Smooth muscle cell (in vitro differentiated cells): ENCODE results near the gene KCNE4. TPM values are rescaled to one million over a fixed set of nuclear protein-coding genes. Genes with fewer than 3 reads are reported as not detected.
A peak's percentile ranks its signal among the peaks of the same experiment; 100 is the strongest.

Source experiments
- DNase-seq: peaks from one replicate; lab custom pipeline; 2025; ENCODE audit not compliant: unreplicated experiment; lab: John Stamatoyannopoulos, UW
- H2AFZ ChIP-seq: fragments of 200-600 bp; sonication (generic); 2 replicates; pipeline ENCODE4 v1.6.0; 2016; ENCODE audit warnings: antibody characterized with exemption, low read depth, mild to moderate bottlenecking
- H3F3A ChIP-seq: fragments of 200-600 bp; sonication (generic); 2 replicates; pipeline ENCODE4 v1.6.0; 2017; ENCODE audit warnings: antibody characterized with exemption, low read depth
- H3K27ac ChIP-seq: fragments of 200-600 bp; sonication (generic); 2 replicates; pipeline ENCODE4 v1.5.1; 2016; ENCODE audit warnings: low read depth, mild to moderate bottlenecking
- H3K27me3 ChIP-seq: fragments of 200-600 bp; sonication (generic); 2 replicates; pipeline ENCODE4 v1.6.1; 2016; ENCODE audit warnings: low read depth, mild to moderate bottlenecking
- H3K36me3 ChIP-seq: fragments of 200-600 bp; sonication (generic); 2 replicates; pipeline ENCODE4 v1.5.1; 2016; ENCODE audit warnings: low read depth
- H3K4me1 ChIP-seq: fragments of 200-600 bp; sonication (generic); 2 replicates; pipeline ENCODE4 v1.5.1; 2016; ENCODE audit warnings: low read depth
- H3K4me2 ChIP-seq: fragments of 200-600 bp; sonication (generic); 2 replicates; pipeline ENCODE4 v1.6.0; 2016; ENCODE audit warnings: mild to moderate bottlenecking
- H3K4me3 ChIP-seq: fragments of 200-600 bp; sonication (generic); 2 replicates; pipeline ENCODE4 v1.5.1; 2016; ENCODE audit warnings: mild to moderate bottlenecking
- H3K79me2 ChIP-seq: fragments of 200-600 bp; sonication (generic); 2 replicates; pipeline ENCODE4 v1.6.0; 2016; ENCODE audit warnings: low read depth, mild to moderate bottlenecking
- H3K9ac ChIP-seq: fragments of 200-600 bp; sonication (generic); 2 replicates; pipeline ENCODE4 v1.6.0; 2016; ENCODE audit warnings: low read depth
- H3K9me3 ChIP-seq: fragments of 200-600 bp; sonication (generic); replicated peaks from 2 replicates; pipeline ENCODE4 v1.5.1; 2016; ENCODE audit warnings: low read depth
- H4K20me1 ChIP-seq: fragments of 200-600 bp; sonication (generic); 2 replicates; pipeline ENCODE4 v1.6.0; 2016; ENCODE audit warnings: low read depth
- CTCF ChIP-seq: fragments of 200-600 bp; sonication (generic); IDR thresholded peaks from 2 replicates; pipeline ENCODE4 v1.5.1; 2017; ENCODE audit warnings: borderline replicate concordance, mild to moderate bottlenecking, antibody characterized with exemption; ENCODE audit not compliant: insufficient read depth, poor library complexity, severe bottlenecking
- WGBS: methylation state at CpG from one replicate; pipeline ENCODE4 v1.1.7; 2016; ENCODE audit warnings: low lambda C conversion rate; 5-methylcytosine and 5-hydroxymethylcytosine counted together
- polyA plus RNA-seq: library from polyadenylated mRNA; unstranded; fragments of >200 nt; fragmentation: Nextera tagmentation; extraction: Ambion mirVana; gene quantifications from 2 replicates; pipeline ENCODE4 v1.2.1, GENCODE V29; 2016
- total RNA-seq: library from RNA; depleted of rRNA; stranded (reverse); fragments of >200 nt; gene quantifications from 2 replicates; pipeline ENCODE4 v1.2.3, GENCODE V29; 2014

Gene KCNE4
- total and polyA plus RNA-seq, 2 experiments from 2014 or later = 36.7 to 67.5 TPM

DNA sequence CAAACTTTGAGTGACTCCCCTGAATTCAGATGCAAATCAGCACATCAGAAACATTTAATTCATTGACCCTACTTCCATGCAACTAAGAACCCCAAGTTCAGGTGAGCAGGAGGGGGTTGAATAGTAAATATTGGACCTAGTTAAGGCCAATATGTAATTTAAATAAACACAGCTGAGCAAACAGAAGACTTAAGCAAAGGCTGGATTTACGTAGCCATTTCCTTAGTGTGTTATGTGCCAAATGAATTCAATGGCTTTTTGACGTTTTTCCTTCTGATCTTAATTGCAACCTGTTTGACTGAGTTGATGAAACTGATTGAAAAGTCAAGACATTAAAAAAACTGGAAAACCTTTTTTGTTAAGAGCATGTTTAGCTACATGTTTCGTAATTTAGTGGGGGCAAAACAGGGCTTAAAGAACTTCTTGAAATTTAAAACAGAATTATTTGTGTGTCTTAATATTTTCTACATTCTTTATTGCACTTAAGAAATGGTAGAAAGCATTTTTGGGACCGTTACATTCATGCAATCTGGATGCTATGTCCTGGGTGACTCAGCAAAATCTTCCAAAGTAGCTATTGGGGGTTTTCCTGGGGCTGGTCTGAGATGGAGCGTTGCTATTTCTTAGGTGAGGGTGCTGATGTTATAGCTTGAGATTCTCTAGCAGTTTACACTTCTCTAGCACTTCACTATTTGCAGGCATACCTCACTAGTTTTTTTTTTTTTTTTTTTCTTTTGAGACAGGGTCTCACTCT, 25.5 kb upstream of the KCNE4 start:
- 54% methylated on average over 5 of the region's 5 CpGs for WGBS
- H2AFZ ChIP-seq = peak overlapping the region; percentile 7
- no peak for DNase-seq

GRCh38 chr2:223027442-223027841, 24.5 kb upstream of the KCNE4 start:
- no peak overlapping the region for H3K4me3 ChIP-seq
- H2AFZ ChIP-seq = no peak overlapping the region
- no peaks in the 10 kb centered on the region for H3K9me3 ChIP-seq
- H3F3A ChIP-seq = peaks cover 3% of the 10 kb centered on the region
- H3K27me3 ChIP-seq = no peaks in the 10 kb centered on the region
- no peaks in the 10 kb centered on the region for H3K79me2 ChIP-seq
- H3K4me1 ChIP-seq = peaks cover 5% of the 10 kb centered on the region
- H3K4me2 ChIP-seq = no peak overlapping the region
- H3K27ac ChIP-seq = no peak overlapping the region
- WGBS = 98% methylated on average over 2 of the region's 2 CpGs
- no peak for TF ChIP-seq CTCF
- no peak for DNase-seq
- H3K36me3 ChIP-seq = no peaks in the 10 kb centered on the region
- H4K20me1 ChIP-seq = no peaks in the 10 kb centered on the region
- no peak overlapping the region for H3K9ac ChIP-seq

More for the DNA sequence above, 25.5 kb upstream of the KCNE4 start:
- H3F3A ChIP-seq = peaks cover 6% of the 10 kb centered on the region
- H4K20me1 ChIP-seq = no peaks in the 10 kb centered on the region
- H3K36me3 ChIP-seq = no peaks in the 10 kb centered on the region
- no peaks in the 10 kb centered on the region for H3K9me3 ChIP-seq
- no peak overlapping the region for H3K9ac ChIP-seq
- H3K4me1 ChIP-seq = peaks cover 5% of the 10 kb centered on the region
- H3K4me3 ChIP-seq = no peak overlapping the region
- H3K27me3 ChIP-seq = no peaks in the 10 kb centered on the region
- H3K4me2 ChIP-seq = no peak overlapping the region
- no peak for TF ChIP-seq CTCF
- no peaks in the 10 kb centered on the region for H3K79me2 ChIP-seq
- no peak overlapping the region for H3K27ac ChIP-seq

DNA sequence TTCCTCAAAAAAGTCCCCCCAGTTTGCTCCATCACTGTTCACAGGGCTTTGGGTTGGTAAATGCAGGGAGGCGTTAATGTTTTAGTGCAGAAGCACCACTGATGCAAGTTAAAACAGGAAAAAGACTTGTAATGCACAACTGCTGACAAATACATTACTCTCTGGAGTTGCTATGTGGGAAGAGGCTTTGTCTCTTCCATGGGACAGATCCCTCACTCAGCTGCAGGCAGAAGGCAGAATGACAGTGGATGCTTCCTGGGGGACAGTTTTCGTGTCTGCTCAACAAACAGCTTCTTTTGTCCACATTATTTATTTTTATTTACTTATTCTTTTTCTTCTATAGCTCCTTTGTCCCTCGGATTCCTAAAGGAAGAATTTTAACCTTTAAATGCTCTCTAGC, 22.7 kb upstream of the KCNE4 start:
- Histone ChIP-seq H3F3A (peaks cover 8% of the 10 kb centered on the region), H3K27me3 (no peaks in the 10 kb centered on the region), H2AFZ (no peak overlapping the region), H3K9me3 (no peaks in the 10 kb centered on the region), H4K20me1 (no peaks in the 10 kb centered on the region), H3K4me2 (no peak overlapping the region), H3K79me2 (no peaks in the 10 kb centered on the region), H3K4me3 (no peak overlapping the region), H3K36me3 (no peaks in the 10 kb centered on the region), H3K9ac (no peak overlapping the region), H3K4me1 (peaks cover 5% of the 10 kb centered on the region), H3K27ac (no peak overlapping the region)
- TF ChIP-seq CTCF = no peak
- DNase-seq = no peak
- WGBS = 54% methylated on average over 3 of the region's 3 CpGs
